DMS 273 (cell line): ENCODE data around the gene EIF2S3.

Experiments
- DNase-seq: peaks from one replicate; lab custom pipeline; 2025; ENCODE audit not compliant: unreplicated experiment; lab: John Stamatoyannopoulos, UW

The EIF2S3 gene

GRCh38 chrX:24125028-24125612 is 70.4 kb downstream of the EIF2S3 start:
- DNase-seq, result no peak
